Epithelial cell of esophagus (primary cell): ENCODE data around the gene LRTM1.

ENCODE experiments used
- DNase-seq: peaks from one replicate; pipeline ENCODE4 v3.0.0; 2010; ENCODE audit warnings: low read depth
- H3K4me3 ChIP-seq: 2 replicates; pipeline ENCODE4 v1.5.1; 2011; ENCODE audit warnings: mild to moderate bottlenecking, low read length, control low read depth
- TF ChIP-seq, protein P1 (sequence below): IDR thresholded peaks from 2 replicates; pipeline ENCODE4 v1.5.1; 2011; ENCODE audit warnings: low read depth, mild to moderate bottlenecking, low read length, control low read depth, inconsistent platforms; ENCODE audit not compliant: insufficient read depth; ENCODE audit errors: missing control alignments

LRTM1 gene

DNA sequence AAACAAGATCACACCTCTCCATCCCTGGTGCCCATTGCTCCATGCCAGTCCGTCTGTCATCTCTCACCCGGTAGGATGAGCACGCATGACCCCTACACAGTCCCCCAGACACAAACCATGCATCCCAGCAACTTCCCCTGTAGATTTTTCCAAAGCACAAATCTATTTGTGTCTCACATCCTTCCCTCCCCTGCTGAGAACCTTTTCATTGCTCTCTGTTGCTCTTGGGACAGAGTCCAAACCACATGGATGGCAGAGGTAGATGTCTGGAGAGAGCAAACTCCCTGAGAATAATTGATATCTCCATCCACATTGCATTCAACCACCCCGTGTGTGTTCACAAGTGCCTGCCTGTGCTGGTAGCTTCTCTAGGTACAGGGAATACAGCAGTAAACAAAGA lies 29.9 kb upstream of the LRTM1 start:
- TF ChIP-seq, protein P1, sequence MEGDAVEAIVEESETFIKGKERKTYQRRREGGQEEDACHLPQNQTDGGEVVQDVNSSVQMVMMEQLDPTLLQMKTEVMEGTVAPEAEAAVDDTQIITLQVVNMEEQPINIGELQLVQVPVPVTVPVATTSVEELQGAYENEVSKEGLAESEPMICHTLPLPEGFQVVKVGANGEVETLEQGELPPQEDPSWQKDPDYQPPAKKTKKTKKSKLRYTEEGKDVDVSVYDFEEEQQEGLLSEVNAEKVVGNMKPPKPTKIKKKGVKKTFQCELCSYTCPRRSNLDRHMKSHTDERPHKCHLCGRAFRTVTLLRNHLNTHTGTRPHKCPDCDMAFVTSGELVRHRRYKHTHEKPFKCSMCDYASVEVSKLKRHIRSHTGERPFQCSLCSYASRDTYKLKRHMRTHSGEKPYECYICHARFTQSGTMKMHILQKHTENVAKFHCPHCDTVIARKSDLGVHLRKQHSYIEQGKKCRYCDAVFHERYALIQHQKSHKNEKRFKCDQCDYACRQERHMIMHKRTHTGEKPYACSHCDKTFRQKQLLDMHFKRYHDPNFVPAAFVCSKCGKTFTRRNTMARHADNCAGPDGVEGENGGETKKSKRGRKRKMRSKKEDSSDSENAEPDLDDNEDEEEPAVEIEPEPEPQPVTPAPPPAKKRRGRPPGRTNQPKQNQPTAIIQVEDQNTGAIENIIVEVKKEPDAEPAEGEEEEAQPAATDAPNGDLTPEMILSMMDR: no peak
- DNase-seq: no peak

DNA sequence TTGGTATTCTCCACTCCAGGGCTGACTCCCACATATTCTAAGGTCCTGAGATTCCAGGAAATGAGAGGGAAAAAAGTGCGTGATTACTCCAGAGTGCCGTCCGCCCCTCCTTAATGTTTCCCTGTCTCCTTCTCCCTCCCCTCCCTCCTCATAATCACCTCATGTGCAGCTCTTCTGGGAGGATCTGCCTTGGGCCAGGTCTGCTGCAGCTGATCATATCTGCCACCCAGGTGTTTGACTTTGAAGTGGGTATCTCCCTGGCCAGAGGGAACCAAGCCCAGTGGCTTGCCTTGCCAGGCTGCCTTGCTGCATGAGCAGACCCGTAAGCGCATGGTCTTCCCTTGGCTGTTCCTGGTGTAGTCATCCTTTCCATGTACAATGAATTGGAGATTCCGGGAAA lies 28.1 kb upstream of the LRTM1 start:
- TF ChIP-seq, protein P1: no peak
- H3K4me3 ChIP-seq: no peak overlapping the region
- DNase-seq: no peak

More for the DNA sequence above, 29.9 kb upstream of the LRTM1 start:
- no peak overlapping the region for H3K4me3 ChIP-seq

DNA sequence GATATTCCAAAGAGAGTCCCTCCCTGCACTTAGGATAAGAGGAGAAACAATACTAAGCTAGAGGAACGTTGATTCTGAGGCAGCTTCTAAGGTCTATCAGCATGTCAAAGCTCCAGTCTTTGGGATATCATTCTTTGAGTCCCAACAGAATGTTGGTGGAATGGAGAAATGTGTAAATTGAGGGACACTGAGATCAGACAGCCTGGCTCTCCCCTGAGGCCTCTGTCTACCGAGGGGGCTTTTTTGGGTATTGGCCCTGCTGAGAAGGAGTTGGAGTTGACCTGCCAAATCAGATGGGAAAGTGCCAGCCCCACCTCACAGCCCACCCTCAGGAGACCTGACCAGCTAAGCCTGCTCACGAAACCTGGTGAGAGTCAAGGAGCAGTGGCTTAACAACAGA lies 27.6 kb upstream of the LRTM1 start:
- TF ChIP-seq, protein P1: no peak
- DNase-seq: no peak
- H3K4me3 ChIP-seq: no peak overlapping the region

DNA sequence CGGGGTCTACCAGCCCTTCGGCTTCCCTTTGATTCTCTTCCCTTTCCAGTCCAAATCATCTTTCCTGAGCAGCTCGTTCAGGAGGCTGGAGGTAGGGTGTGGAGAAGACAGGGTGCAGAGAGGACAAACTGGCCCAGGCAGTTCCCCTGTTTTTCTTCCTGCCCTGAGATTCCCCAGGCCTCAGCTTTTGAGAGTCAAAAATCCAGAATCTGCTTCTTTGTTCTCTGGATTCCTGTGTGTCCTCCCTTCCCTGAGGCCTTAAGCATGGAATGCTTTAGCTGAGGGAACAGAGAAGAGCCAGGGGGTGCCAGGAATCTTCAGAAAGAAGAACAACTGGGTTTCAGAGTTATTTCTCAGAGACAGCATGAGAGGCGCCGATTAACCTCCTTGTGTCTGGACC lies 26.7 kb upstream of the LRTM1 start:
- H3K4me3 ChIP-seq: no peak overlapping the region
- no peak for DNase-seq
- TF ChIP-seq, protein P1: no peak

DNA sequence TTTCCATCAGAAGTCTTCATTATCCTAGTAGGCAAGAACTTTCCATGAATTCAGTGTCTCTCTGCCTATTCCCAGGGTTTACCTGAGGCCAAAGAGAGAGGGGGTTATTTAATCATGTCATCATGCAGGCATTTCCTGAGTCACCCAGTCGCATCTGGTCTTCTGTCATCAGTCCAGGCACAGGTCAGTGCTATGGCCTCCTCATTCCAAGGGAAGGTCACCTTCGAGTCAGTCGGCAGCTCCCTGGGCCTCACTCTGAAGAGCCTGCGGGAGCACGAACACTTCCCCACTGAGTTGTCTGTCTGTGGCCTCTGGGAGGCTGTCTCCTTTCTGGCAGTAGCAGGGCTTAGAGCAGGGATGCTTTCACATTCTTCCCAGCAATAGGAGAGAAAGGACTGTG lies 26.2 kb upstream of the LRTM1 start:
- DNase-seq: peak; percentile 44
- no peak overlapping the region for H3K4me3 ChIP-seq
- TF ChIP-seq, protein P1: no peak

DNA sequence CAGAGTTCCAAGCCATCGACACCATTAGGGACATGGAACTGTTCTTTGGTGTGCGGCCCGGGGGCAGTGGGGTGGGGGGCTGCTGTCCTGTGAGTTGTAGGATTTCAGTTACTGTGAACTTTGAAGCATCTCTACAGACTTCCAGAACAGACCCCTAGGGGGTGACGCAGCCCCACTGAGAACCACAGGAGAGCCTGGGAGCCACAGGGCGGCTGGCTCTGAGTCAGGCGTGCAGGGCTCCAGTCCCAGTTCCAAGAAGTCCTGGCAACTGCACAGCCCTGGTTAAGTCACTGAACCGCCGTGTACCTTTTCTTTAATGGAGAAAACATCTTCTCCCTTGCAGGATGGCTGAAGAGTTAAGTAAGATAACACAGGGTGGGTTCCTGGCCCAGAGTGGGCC lies 23.5 kb upstream of the LRTM1 start:
- DNase-seq: peak; percentile 55
- no peak overlapping the region for H3K4me3 ChIP-seq
- TF ChIP-seq, protein P1: peak; percentile 53

DNA sequence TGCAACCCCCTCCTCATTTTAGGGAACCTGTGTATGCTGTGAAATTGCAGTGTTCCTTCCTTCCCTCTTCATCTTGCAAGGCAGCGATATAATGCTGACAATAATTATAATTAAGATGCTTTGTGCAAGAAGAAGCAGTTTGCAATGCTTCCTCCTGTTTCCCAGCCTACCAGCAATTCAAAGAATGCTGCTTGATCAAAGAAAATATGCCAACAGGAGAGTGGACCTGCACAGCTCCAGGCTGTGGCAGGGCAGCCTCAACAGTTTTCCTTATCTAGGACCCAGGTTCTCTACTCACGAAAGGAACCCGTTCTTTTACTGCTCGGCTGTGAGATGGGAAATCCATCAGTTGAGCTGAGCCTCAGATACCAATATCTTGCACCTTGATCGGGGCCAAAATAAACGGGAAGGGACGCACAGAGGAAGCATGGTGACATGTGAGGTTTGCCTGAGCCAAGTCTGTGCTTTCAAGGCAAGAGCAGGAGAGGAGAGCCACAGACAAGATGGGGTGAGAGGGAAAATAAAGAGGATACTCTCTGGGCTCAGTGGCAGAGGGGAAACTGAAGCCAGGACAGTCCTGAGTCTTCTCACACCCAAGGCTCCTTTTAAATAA lies 22.6 kb upstream of the LRTM1 start:
- TF ChIP-seq, protein P1: no peak

More for the DNA sequence above, 22.6 kb upstream of the LRTM1 start:
- DNase-seq: no peak
- H3K4me3 ChIP-seq: no peak overlapping the region
